ENCODE measurements around the gene EYS.

EYS gene

DNA sequence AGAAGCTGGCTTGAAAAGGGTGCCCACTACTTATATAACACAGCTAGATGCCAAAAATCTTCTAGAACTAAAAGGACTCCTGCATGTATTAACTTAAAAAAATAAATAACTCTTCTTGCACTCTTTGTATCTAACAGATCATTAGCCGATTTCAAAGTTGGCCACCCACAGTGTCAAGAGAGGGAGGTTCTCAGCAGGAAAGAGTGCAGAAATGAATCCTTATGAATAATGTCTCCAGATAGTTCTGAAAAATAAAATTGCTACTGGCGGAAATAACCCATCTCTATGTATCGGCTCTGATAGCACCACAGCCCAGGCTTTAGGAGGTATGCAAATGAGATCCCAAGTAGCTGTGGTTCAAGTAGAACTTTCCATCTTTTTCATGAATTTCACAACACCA lies 1838.7 kb downstream of the EYS start:
- TF ChIP-seq, protein P1, sequence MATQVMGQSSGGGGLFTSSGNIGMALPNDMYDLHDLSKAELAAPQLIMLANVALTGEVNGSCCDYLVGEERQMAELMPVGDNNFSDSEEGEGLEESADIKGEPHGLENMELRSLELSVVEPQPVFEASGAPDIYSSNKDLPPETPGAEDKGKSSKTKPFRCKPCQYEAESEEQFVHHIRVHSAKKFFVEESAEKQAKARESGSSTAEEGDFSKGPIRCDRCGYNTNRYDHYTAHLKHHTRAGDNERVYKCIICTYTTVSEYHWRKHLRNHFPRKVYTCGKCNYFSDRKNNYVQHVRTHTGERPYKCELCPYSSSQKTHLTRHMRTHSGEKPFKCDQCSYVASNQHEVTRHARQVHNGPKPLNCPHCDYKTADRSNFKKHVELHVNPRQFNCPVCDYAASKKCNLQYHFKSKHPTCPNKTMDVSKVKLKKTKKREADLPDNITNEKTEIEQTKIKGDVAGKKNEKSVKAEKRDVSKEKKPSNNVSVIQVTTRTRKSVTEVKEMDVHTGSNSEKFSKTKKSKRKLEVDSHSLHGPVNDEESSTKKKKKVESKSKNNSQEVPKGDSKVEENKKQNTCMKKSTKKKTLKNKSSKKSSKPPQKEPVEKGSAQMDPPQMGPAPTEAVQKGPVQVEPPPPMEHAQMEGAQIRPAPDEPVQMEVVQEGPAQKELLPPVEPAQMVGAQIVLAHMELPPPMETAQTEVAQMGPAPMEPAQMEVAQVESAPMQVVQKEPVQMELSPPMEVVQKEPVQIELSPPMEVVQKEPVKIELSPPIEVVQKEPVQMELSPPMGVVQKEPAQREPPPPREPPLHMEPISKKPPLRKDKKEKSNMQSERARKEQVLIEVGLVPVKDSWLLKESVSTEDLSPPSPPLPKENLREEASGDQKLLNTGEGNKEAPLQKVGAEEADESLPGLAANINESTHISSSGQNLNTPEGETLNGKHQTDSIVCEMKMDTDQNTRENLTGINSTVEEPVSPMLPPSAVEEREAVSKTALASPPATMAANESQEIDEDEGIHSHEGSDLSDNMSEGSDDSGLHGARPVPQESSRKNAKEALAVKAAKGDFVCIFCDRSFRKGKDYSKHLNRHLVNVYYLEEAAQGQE (IDR thresholded peaks at IDR 0.05; ENCODE audit: insufficient read depth in 1 of 2, low read depth in 2 of 2, low read length in 2 of 2) = no peak
- TF ChIP-seq TAF1 (IDR thresholded peaks at IDR 0.05; ENCODE audit: borderline replicate concordance, insufficient read depth, low read length) (no peak), FOXP2 (optimal IDR thresholded peaks at IDR 0.05; ENCODE audit: borderline replicate concordance, extremely low read depth, extremely low read length, insufficient read depth) (no peak), SIN3A (IDR thresholded peaks at IDR 0.05; ENCODE audit: borderline replicate concordance, insufficient read depth, low read length) (no peak), POLR2AphosphoS5 (IDR thresholded peaks at IDR 0.05; ENCODE audit: low read depth, low read length) (no peak)

DNA sequence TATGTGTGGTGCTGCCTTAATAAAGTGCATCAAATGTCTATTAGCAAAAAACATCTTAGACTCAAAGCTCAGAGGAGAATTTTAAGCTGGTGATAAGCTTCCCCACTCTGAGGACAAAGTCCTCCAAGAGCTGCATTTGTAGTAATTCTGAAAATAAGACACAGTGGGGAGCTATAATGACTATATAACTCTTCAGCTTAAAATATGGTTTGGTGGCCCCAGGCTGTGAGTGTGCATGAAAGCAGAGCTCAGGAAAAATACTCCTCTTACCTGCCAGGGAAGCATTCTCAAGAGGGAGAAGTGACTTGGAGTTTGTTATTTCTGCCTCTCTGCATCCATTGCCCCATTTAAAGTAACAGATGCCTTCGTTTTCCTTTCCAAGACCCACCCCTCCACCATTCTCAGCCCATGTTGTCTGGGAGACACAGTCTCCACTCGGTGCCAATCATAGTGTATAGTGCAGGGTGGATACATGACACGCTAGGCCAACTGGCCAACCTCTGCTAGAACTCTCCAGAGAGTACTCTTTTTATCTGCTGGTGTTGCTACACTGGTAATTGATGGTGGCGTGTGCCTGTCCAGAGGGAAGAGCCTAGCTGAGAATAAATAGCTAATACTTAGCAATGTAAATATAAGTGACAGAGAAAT lies 1842.2 kb downstream of the EYS start:
- TF ChIP-seq POLR2AphosphoS5 (IDR thresholded peaks at IDR 0.05; ENCODE audit: low read depth, low read length) (no peak), FOXP2 (optimal IDR thresholded peaks at IDR 0.05; ENCODE audit: borderline replicate concordance, extremely low read depth, extremely low read length, insufficient read depth) (no peak), TAF1 (IDR thresholded peaks at IDR 0.05; ENCODE audit: borderline replicate concordance, insufficient read depth, low read length) (no peak), SIN3A (IDR thresholded peaks at IDR 0.05; ENCODE audit: borderline replicate concordance, insufficient read depth, low read length) (no peak)
- TF ChIP-seq, protein P1 (IDR thresholded peaks at IDR 0.05; ENCODE audit: insufficient read depth in 1 of 2, low read depth in 2 of 2, low read length in 2 of 2) = no peak

DNA sequence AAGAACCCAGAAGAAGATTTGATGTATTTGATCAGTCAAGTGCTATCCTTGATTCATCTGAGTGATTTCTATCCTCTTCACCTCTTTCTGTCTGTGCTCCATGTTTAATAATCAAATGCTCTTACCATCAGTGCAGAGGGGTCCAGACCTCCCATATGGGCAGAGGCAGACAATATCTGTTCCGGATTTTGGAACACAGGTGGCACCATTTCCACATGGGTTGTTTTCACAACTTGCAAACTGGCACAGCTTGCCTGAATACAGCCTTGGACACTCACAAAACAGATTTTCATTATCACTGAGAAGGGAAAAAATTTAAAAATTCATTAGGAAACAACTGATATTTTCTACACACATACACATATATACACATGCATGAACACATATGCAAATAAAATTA lies 1843.0 kb downstream of the EYS start:
- TF ChIP-seq POLR2AphosphoS5 (IDR thresholded peaks at IDR 0.05; ENCODE audit: low read depth, low read length) (no peak), TAF1 (IDR thresholded peaks at IDR 0.05; ENCODE audit: borderline replicate concordance, insufficient read depth, low read length) (no peak), FOXP2 (optimal IDR thresholded peaks at IDR 0.05; ENCODE audit: borderline replicate concordance, extremely low read depth, extremely low read length, insufficient read depth) (no peak), SIN3A (IDR thresholded peaks at IDR 0.05; ENCODE audit: borderline replicate concordance, insufficient read depth, low read length) (no peak)
- TF ChIP-seq, protein P1 (IDR thresholded peaks at IDR 0.05; ENCODE audit: insufficient read depth in 1 of 2, low read depth in 2 of 2, low read length in 2 of 2) = no peak

DNA sequence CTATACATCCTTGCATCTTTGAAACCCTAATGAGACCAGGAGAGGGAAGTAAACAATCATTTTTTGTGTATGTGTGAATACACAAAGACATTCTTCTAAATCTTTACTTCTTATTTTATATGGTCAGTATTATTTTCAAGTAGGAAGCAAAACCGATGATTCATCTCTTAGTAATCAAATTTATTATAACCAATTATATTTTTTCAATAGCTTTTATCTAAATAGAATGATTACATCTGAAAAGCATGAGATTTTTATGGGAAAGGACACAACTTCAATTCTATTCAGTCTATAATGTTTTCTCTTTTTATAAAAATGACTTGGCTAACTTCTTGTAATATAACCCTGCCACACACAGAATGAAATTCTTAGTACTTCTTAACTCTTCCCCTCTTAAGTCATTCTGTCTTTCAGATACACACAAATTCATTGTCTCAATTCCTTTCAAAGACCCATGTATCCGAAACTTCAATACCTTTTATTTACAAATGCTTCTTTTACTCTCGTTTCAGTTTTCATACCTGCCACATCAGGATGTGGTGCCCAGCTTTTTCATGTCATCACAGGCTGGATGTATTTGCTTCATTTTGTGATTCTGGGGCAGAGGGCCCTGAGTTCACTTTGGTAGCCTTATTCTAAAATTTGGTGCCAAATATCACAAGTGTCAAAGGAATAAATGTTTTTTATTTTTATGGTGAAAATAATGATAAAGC lies 1844.4 kb downstream of the EYS start:
- TF ChIP-seq TAF1 (IDR thresholded peaks at IDR 0.05; ENCODE audit: borderline replicate concordance, insufficient read depth, low read length) = no peak
- TF ChIP-seq, protein P1 (IDR thresholded peaks at IDR 0.05; ENCODE audit: insufficient read depth in 1 of 2, low read depth in 2 of 2, low read length in 2 of 2) = no peak
- no peak for TF ChIP-seq SIN3A (IDR thresholded peaks at IDR 0.05; ENCODE audit: borderline replicate concordance, insufficient read depth, low read length)
- no peak for TF ChIP-seq POLR2AphosphoS5 (IDR thresholded peaks at IDR 0.05; ENCODE audit: low read depth, low read length)
- TF ChIP-seq FOXP2 (optimal IDR thresholded peaks at IDR 0.05; ENCODE audit: borderline replicate concordance, extremely low read depth, extremely low read length, insufficient read depth) = no peak
